ENCODE results near the gene FLT1. TPM values are rescaled to one million over a fixed set of nuclear protein-coding genes. Genes with fewer than 3 reads are reported as not detected.

FLT1 gene
- total RNA-seq, 1 experiment from 2014 or later: 0.25 TPM

GRCh38 chr13:28375250-28375930, 119.5 kb downstream of the FLT1 start:
- intact Hi-C loops (cut with micrococcal nuclease): no loop called here
- no peak for ATAC-seq

More at GRCh38 chr13:28375250-28375930, 119.5 kb downstream of the FLT1 start:
- no peaks in the 10 kb centered on the region for H3K36me3 ChIP-seq (ENCODE audit: control insufficient read depth in 1 of 2, insufficient read depth in 2 of 2, low read length in 2 of 2)
- no peaks in the 10 kb centered on the region for H3K27me3 ChIP-seq (ENCODE audit: insufficient read depth, low read length)
- H3K9me3 ChIP-seq (ENCODE audit: control insufficient read depth in 1 of 2, insufficient read depth in 1 of 2, low read depth in 1 of 2, low read length in 2 of 2): no peaks in the 10 kb centered on the region
- TF ChIP-seq ZFX (IDR thresholded peaks at IDR 0.05): no peak
- no peak for TF ChIP-seq ZNF274 (IDR thresholded peaks at IDR 0.05; ENCODE audit: low read depth, low read length)
- no peak for TF ChIP-seq REST (IDR thresholded peaks at IDR 0.05; ENCODE audit: low read depth)
- TF ChIP-seq EGR1 (IDR thresholded peaks at IDR 0.05; ENCODE audit: low read depth): no peak
- no peak for TF ChIP-seq ELF1 (IDR thresholded peaks at IDR 0.05; ENCODE audit: borderline replicate concordance, low read depth)
- no peak for TF ChIP-seq FOSL1 (IDR thresholded peaks at IDR 0.05; ENCODE audit: low read depth)
- no peak for TF ChIP-seq POLR2AphosphoS5 (IDR thresholded peaks at IDR 0.05; ENCODE audit: low read depth, low read length)
- TF ChIP-seq, protein P1, sequence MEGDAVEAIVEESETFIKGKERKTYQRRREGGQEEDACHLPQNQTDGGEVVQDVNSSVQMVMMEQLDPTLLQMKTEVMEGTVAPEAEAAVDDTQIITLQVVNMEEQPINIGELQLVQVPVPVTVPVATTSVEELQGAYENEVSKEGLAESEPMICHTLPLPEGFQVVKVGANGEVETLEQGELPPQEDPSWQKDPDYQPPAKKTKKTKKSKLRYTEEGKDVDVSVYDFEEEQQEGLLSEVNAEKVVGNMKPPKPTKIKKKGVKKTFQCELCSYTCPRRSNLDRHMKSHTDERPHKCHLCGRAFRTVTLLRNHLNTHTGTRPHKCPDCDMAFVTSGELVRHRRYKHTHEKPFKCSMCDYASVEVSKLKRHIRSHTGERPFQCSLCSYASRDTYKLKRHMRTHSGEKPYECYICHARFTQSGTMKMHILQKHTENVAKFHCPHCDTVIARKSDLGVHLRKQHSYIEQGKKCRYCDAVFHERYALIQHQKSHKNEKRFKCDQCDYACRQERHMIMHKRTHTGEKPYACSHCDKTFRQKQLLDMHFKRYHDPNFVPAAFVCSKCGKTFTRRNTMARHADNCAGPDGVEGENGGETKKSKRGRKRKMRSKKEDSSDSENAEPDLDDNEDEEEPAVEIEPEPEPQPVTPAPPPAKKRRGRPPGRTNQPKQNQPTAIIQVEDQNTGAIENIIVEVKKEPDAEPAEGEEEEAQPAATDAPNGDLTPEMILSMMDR (IDR thresholded peaks at IDR 0.05 in 2 of 3, conservative IDR thresholded peaks at IDR 0.05 in 1 of 3; ENCODE audit: borderline replicate concordance in 1 of 3, insufficient read depth in 1 of 3, low read depth in 2 of 3, low read length in 2 of 3): no peak
- TF ChIP-seq, protein P2, sequence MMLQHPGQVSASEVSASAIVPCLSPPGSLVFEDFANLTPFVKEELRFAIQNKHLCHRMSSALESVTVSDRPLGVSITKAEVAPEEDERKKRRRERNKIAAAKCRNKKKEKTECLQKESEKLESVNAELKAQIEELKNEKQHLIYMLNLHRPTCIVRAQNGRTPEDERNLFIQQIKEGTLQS (IDR thresholded peaks at IDR 0.05): no peak
- no peak for TF ChIP-seq MAX (IDR thresholded peaks at IDR 0.05)
- ChIA-PET POLR2A (no interaction called here), RAD21 (ENCODE audit: low non-redundant PET in 1 of 2, low total read pairs in 2 of 2, uncharacterized antibody in 2 of 2, unreplicated experiment in 2 of 2) (no interaction called here), CTCF (no interaction called here)
- no peak overlapping the region for H2AFZ ChIP-seq (ENCODE audit: low read depth, low read length, poor library complexity, severe bottlenecking)
- no peak overlapping the region for H3K9ac ChIP-seq (ENCODE audit: low read length)
- H3K79me2 ChIP-seq (ENCODE audit: insufficient read depth, low read length): no peaks in the 10 kb centered on the region
- no peaks in the 10 kb centered on the region; a peak in 1 of 4 replicates for H3K4me1 ChIP-seq (ENCODE audit: control insufficient read depth in 1 of 2, insufficient read depth in 2 of 2, low read length in 2 of 2)
- no peak overlapping the region for H3K4me3 ChIP-seq (replicated peaks in 1 of 2; ENCODE audit: low read depth in 1 of 2, low read length in 2 of 2)
- no peak overlapping the region for H3K27ac ChIP-seq (ENCODE audit: low read depth, low read length)
- H3K4me2 ChIP-seq (ENCODE audit: low read length): no peak overlapping the region
- DNase-seq (ENCODE audit: low read depth, low spot score): no peak
- no peaks in the 10 kb centered on the region for H3K9me2 ChIP-seq (ENCODE audit: insufficient read depth)
- no TSS peak for BruUV-seq (replicated peaks)
- H4K20me1 ChIP-seq (ENCODE audit: insufficient read depth): no peaks in the 10 kb centered on the region
